Measurements from ENCODE around the gene ZFP36L1. TPM values are rescaled to one million over a fixed set of nuclear protein-coding genes. Genes with fewer than 3 reads are reported as not detected.
A peak's percentile ranks its signal among the peaks of the same experiment; 100 is the strongest.
"Not testable (repeated sequence)": the region's sequence is repeated elsewhere in the genome, so short reads cannot be mapped to it uniquely, and the experiment has no call there.

ZFP36L1 gene
- total RNA-seq, 1 experiment from 2014 or later: 27.7 TPM

DNA sequence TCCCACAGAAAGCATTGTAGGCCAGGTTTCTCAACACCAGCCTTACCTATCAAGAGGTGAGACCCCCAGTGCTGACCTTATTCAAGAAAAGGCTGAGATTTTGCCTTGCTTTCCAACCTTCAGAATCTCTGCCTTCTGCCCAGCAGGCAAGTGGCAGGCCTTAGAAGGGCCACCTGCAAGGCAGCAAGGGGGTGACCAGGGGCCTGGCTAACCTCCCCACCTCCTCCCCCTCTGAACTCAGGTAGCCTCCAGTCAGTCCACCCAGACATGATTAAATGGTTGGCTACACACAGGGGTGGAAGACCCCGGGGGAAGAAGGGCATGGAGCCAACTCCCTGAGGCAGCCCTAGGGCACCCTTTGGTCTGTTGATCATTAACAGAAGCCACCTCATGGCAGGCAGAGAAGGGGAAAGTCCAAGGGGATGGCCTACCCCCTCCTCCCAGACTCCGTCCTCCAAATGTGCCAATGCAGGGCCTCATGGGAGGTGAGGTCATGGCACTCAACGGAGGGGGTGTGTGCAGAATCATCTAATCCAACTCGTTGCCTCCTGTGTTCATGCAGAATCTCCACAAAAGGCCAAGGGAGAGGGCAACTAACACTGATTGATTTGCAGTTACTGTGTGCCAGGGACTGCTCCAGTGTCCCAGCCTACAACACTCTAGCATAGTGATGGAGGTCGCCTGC is 8.5 kb downstream of the ZFP36L1 start:
- no peak for DNase-seq (ENCODE audit: low spot score)

DNA sequence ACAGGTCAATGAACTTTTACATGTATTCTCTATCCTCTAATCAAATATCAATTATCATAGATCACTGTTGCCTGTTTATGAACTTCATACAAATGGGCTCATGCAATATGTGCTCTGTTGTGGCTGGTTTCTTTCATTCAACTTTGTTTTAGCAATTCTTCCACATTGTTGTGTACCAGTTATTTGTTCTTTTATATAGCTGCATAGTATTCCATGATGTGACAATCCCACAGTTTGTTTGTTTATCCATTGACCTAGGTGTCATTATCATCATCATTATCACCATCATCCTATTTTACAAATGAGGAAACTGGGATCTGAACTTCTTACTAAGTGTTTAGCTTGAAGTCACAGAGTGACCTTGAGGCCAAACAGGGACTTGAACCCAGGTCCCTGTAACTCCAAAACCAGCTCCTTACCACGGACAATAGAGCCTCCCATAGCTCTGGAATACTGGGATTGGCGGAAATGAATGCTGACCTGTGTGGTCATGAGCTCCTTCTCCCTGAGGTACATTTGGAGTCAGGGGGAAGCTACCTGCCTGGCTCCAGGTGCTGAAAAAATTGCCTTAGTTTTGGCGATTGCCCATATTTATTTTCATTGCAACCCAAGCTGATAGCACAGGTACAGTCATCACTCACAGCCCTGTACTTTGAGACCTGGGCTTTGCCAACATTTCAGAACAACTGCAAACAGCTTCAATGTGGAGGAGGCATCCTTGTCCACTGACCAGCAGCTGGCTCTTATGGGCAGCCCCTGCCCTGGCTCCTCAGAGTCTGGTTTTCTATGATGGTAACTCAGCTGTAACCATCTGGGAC is 9.2 kb downstream of the ZFP36L1 start:
- no peak for DNase-seq (ENCODE audit: low spot score)

DNA sequence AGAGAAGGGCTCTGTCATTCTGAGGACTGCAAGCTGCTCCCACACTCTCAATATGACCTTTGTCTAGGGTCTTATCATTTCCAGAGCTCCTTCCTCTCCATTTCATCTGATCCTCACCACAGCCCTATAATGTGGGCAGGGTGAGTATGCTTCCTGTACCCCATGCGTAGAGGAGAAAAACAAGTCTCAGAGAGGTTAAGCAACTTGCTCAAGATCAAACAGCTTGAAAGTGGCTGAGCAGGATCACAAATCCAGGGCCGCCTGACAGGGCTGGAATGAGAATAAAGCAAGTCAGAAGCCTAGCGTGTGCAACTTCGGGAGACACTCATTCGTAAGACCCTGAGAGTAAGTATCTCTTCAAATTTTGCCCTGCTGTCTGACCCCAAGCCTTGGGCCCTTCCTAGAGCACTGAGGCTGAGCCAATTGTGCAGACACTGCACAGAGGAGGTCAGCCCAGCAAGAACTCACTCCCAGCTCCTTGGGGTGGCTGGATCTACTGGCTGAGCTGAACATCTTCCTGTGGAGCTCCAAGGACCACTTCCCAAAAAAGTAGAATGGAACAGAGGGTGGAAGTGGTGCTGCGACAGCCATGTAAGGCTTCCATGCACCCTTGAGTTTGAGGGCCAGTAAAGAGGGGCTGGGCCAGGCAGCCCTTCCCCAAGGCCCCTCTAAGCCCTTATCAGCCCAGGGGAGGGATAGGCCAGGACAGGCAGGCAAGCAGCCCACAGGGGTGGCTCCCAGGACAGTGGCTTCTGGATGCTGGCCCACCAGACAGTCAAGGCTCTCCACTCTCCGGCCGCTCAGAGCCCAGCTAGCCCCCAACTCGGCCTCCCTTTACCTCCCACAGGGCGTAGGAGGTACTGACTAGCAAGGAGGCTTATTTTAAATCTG is 10.5 kb downstream of the ZFP36L1 start:
- DNase-seq (ENCODE audit: low spot score): no peak

- no peak for DNase-seq (ENCODE audit: low spot score)
Observed at GRCh38 chr14:68781161-68782021, 11.5 kb downstream of the ZFP36L1 start.

DNA sequence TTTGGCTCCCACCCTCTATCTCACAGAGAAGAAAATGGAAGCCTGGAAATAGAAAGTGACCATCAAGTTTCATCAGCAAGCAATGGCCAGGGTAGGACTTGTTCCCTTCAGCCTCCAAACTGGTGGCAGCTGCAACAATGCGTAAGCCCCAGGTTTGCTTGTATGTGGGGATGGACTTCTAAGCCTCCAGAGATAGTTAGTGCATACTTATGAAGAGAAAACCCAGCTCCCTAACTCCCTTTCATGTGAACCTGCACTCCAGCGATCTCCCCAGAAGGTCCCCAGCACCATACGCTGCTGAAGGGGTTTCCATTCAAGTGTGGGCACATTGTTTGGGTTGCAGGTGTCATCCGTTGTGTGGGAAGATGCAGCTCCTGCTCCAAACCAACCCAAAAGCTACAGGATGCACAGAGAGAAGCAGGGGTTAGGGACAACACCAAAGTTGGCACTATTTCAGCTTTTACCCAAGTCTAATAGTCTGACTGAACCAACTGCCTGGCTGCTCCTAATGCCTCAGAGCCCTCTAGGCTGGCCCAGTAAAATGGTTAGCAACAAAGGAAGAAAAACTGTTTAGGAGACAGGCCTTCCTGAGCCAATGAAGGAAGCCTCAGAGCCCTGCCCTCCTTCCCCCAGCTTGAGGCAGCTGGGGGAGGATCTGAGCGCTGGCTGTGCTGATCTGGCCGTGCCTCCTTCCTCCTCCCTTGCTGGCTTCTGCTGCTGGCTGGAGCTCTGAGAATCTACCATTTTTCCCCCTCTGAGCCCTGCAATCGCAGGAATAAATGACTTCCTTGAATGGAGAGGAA is 12.3 kb downstream of the ZFP36L1 start:
- DNase-seq (ENCODE audit: low spot score): peak; percentile 28

DNA sequence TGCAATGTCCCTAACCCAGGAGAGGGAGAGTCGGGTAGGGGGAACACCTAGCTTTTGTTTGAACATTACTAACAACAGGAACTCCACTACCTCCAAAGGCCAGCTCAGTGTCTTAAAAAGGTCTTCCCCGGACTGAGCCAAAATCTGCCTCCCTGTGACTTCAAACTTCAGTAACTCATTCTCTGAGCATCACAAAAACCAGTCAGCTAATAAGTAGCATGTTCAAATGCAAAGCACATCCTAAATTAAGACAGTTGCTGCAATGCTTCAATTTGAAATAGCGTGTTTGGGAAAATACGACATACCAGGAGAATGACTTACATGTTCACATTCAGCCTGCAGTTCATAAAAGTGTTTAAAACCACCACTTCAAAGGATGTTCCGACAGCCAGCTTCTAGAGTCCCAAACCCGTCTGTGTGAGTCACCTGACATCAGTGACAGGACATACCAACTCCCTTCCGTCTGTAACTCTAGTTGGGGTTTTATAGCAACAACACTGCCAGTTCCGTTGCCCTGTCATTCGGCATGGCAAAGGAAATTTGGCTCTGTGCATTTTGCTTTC is 13.0 kb downstream of the ZFP36L1 start:
- DNase-seq (ENCODE audit: low spot score): peak; percentile 71

DNA sequence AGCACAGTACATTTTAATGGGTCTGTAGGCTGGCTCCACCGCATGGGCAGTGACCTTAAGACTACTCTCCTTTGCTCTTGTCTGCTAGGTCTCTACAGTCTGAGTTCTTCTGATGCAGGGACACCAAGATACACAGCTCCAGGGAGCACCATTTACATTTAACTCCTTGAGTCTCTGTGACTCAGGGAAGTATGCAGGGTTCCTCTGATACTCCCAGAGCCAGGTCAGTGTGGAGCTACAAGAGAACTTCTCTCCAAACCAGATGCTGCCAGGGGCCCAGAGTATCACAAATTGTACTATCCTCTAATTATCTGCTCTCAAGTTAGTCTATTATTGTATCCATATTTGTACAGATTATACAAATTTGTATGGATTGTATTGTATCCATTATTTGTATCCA is 15.2 kb downstream of the ZFP36L1 start:
- no peak for DNase-seq (ENCODE audit: low spot score)

- no peak for DNase-seq (ENCODE audit: low spot score)
Observed at GRCh38 chr14:68775614-68776126, 17.2 kb downstream of the ZFP36L1 start.

DNA sequence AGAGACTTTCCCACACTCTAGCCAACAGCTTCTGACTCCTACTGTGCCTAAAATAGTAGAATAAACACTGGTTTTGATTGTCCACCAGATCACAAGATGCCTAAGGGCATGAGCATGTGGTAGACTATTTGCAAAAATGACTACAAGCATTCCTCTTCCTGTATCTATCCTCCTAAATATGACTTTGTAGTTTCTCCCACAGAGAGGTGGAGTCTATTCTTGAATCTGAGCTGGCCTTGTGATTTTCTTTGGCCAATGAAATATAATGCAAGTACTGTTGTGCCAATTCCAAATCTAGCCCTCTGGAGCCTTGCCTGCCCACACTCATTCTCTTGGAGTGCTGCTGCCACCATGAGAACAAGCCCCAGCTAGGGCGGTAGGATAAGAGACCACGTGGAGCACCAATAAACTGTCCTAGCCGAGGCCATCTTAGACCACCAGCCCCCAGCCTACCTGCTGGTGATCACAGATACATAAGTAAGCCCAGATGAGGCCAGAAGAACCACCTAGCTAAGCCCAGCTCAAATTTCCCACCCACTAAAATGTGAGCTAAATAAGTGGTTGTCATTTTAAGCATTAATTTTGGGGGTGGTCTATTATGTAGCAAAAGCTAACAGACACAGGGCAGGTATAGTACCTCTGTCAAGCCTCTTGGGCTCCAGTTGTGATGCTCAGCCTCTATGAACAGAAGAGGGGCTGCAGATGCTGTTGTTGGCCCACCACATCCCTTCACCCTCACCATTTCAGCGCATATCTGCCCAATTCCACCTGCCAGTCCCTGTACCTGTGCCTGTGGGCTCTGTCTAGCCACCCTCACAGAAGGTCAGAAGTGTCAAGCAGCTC is 17.9 kb downstream of the ZFP36L1 start:
- peak; percentile 83 for DNase-seq (ENCODE audit: low spot score)

DNA sequence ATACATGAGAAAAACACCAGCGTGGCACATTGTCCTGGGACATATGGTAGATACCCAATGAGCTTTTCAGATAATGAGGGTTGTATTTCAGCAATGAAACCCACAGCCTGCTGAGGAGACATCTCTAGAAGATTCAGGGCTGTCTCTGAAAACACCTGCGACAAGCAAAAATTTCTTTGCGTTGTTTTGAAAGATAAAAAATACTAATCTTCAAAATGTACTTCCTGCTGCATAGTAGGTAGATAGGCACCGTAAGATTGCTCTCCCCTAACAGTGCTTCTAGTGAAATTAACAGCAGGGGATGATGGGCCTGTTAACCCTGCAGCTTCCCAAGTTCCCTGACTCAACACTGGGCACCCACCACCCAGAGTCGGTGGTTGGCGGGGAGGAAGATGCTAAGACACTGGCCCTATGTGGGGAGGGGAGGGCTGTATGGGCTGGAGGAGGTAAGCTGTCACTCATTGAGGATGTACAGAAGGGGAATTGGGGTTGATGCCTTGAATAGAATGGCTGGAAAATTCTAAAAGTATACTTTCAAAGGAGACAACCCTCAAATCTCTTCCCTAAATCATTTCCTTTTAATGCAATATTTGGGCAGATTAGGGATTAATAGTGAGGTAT is 20.0 kb downstream of the ZFP36L1 start:
- no peak for DNase-seq (ENCODE audit: low spot score)

DNA sequence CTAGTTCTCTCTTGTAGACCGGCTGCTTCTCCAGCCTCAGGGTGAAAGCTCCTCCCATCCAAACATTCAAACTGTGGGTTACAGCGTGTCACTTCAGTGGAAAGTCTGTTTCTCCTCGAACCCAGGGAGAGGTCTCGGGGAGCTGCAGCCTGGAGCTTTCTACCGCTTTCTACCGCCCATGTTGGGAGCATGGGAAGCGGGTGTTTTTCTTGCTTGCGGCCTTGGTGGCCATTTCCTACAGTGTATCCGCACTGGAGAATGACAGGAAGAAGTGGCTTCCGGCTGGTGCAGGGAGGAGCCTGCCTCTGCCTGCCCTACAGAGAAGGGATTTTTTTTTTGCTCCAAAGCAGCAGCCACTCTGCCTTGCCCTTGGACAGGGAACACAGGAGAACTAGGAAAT is 21.2 kb downstream of the ZFP36L1 start:
- no peak for DNase-seq (ENCODE audit: low spot score)

DNA sequence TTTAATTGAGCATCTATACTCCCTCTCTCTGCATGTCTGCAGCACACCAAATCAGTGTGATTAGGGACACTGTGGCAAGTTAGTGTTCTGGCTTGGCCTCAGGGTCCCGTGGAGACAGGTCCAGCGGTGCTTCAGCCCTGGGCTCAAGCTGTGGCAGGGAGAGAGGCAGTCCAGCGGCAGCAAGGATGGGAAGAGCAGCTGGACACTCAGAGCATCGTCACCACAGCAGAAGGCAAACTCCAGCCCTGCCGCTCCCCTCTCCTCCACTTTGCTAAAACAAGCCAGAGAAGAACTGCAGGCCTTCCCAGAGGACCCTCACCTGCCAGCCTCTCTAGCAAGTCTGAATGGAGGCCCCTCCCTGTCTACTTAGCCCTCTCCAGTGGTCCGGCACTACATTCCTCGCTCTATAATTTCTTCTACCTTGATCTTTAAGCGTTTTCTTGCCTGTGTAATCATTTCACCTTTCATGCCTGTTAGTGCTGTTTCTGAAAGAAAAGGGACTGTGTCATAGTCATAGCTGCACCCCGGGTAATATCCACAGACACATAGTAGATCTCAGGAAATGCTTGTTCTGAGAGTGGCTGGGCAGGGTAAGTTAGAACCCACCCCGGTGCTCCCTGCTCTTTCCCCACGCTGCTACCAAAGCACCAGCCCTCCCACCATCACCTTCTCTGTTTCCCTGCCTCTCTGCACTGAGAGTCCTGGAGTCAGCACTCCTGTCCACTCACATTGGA is 22.1 kb downstream of the ZFP36L1 start:
- no peak for DNase-seq (ENCODE audit: low spot score)

DNA sequence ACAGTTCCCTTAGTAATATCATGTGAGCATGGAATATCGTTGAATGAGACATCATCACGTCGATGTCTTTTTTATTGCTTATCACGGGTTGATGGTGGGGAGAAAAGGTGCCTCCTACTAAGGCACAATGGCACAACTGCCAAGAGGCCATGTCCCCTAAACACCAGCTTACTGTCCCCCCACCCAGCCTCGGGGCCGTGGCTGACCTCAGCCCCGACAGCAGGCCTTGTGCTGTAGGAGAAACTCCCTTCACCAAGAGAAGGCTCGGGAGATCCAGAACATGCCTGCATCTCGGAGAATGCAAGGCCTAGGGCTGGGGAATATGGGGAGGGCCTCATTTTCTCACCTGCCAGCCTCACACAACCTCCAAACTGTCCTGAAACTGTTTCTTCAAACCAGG is 22.8 kb downstream of the ZFP36L1 start:
- DNase-seq (ENCODE audit: low spot score): no peak

DNA sequence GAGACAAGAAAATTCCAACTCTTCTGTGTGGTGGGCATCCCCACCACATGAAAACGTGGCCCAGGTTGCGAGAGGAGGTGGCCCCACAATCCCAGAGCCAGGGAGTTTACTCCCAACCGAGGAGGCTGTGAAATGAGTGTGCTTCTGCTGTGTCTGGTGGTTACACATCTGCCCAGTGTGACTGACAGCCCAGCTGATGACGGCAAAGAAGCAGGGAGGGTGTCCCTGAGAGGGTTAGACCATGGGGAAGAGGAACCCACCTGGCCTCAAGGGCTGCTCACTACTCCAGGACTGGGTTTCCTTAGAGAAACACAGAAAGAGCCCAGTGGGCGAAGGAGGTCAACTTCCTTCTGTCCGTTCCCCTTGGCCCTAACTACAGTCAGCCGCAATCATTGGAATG is 24.6 kb downstream of the ZFP36L1 start:
- DNase-seq (ENCODE audit: low spot score): no peak

DNA sequence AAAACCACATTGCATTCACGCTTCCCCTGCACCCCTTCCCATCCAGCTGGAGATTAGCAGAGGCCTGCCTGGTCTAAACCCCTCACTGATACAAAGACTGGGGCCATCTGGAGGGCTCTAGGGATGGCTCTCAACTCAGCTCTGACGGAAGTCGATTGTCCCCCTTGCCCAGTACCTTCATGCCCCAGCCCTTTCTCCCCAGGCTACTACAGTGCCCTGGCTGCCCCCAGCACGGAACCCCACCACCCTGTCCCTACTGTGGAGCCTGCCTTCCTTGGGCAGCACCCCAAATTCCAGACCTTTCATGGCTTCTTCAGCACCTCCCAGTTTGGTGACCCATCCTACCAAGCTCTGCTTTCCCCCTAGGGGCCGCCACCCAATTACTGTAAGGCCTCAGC is 25.6 kb downstream of the ZFP36L1 start:
- DNase-seq (ENCODE audit: low spot score): no peak

DNA sequence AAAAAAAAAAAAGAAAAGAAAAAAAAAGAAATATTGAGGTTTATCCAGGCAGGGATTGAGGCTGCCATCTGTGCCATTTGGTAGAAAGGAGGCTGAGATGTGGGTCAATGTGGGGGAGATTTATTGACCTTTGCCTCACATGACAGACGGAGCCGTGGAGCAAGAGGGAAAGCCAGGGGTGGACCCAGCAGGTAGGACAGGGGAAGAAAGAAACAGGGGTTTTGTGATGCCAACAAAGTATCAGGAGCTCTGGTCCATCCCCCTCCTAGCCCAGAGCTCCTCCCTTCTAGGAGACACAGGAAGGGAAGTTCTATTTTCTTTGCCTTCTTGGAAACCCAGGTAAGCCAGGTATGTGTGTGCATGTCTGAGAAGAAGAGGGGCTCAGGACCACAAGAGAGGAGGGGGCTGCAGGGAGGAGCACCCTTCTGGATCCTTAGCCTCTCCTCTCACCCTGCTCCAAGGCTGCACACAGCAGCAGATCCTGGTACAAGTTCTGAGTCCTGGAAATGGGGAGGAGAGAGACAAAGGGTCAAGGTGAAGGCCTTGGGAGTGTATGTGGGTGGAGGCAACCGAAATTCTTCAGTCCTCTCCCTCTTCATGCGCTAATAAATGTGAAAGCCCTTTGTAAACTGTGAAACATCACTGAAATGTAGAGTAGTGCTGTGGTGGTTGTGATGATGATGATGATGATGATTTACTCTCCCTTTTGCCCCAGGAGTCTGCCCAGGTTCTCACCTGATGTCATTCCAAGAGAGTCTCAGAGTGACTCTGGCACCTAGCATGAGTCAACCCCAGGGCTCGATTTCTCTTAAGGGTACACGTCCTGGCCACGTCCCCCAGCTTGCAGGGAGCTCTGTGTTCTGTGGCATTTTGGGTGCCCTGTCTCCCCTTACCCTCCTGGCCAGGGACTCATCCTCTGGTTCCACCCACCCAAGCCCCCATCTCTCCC is 26.3 kb downstream of the ZFP36L1 start:
- DNase-seq (ENCODE audit: low spot score): no peak

- not testable (repeated sequence) for DNase-seq (ENCODE audit: low spot score)
Observed at GRCh38 chr14:68763843-68764242, 29.0 kb downstream of the ZFP36L1 start.
